Esophagus muscularis mucosa (tissue), 4 donors: Measurements from ENCODE around the gene CEL. TPM values are rescaled to one million over a fixed set of nuclear protein-coding genes. Genes with fewer than 3 reads are reported as not detected.

Experiments used
- DNase-seq: peaks from one replicate; pipeline ENCODE4 v3.0.0-alpha.2; 2017; ENCODE audit errors: extremely low spot score
- H3K27ac ChIP-seq, 4 donors: fragments of 200-600 bp; sonication (generic); replicated peaks in 1 of 4; 1 replicate in 3 of 4; 2 replicates in 1 of 4; pipeline ENCODE4 v1.5.1; 2016 to 2019; ENCODE audit warnings: mild to moderate bottlenecking in 1 of 4
- H3K27me3 ChIP-seq, 4 donors: fragments of 200-600 bp; sonication (generic); one replicate each; pipeline versions ENCODE4 v1.5.1 to v1.6.0; 2016 to 2019
- H3K36me3 ChIP-seq, 4 donors: fragments of 200-600 bp; sonication (generic); one replicate each; pipeline ENCODE4 v1.5.1; 2016 to 2019
- H3K4me1 ChIP-seq, 4 donors: fragments of 200-600 bp; sonication (generic); one replicate each; pipeline ENCODE4 v1.5.1; 2016 to 2019
- H3K4me3 ChIP-seq, 4 donors: fragments of 200-600 bp; sonication (generic); 1 replicate in 2 of 4; 2 replicates in 2 of 4; pipeline ENCODE4 v1.5.1; 2016 to 2019; ENCODE audit warnings: mild to moderate bottlenecking in 4 of 4, moderate library complexity in 1 of 4
- H3K9me3 ChIP-seq, 4 donors: fragments of 200-600 bp; sonication (generic); 1 replicate in 3 of 4; 2 replicates in 1 of 4; pipeline ENCODE4 v1.5.1; 2016 to 2019
- CTCF ChIP-seq, 3 experiments: fragments of 200-600 bp in 2 of 3; fragments of 450-650 bp in 1 of 3; sonication (generic) in 2 of 3; IDR thresholded peaks; one replicate each; pipeline ENCODE4 v1.5.1; 2017 to 2019; ENCODE audit warnings: antibody characterized with exemption in 3 of 3, mild to moderate bottlenecking in 2 of 3, moderate library complexity in 1 of 3
- EP300 ChIP-seq: sonication (generic); formaldehyde crosslinking; IDR thresholded peaks from one replicate; pipeline ENCODE4 v1.6.1; 2017; ENCODE audit warnings: antibody characterized with exemption
- POLR2A ChIP-seq: fragments of 450-650 bp; IDR thresholded peaks from one replicate; pipeline ENCODE4 v1.6.1; 2017; ENCODE audit warnings: antibody characterized with exemption, moderate library complexity, mild to moderate bottlenecking, low read depth
- POLR2AphosphoS5 ChIP-seq, 2 donors: sonication (generic); formaldehyde crosslinking; IDR thresholded peaks; one replicate each; pipeline ENCODE4 v1.6.1; 2017; ENCODE audit warnings: antibody characterized with exemption in 2 of 2
- WGBS: methylation state at CpG from one replicate; pipeline ENCODE4 v1.1.5; 2018; 5-methylcytosine and 5-hydroxymethylcytosine counted together
- intact Hi-C: fragments of 100-400 bp; cut with DNase I; formaldehyde crosslinking; loops from one replicate; pipeline ENCODE4 v1.15.1; 2023
- total RNA-seq, 4 donors: library from RNA; depleted of rRNA; stranded (reverse); fragments of >200 nt; gene quantifications; one replicate each; pipeline versions ENCODE4 v1.1.0 to v1.2.1, GENCODE V29; 2016

Gene CEL
- total RNA-seq, 4 donors from 2014 or later: 0.17 to 0.42 (median 0.21) TPM

GRCh38 chr9:133049043-133049442 lies 12.7 kb upstream of the CEL start:
- no peaks in the 10 kb centered on the region for H3K4me1 ChIP-seq
- TF ChIP-seq POLR2AphosphoS5 (IDR thresholded peaks at IDR 0.05) (no peak), EP300 (no peak), POLR2A (no peak)
- H3K36me3 ChIP-seq: peaks cover 74 to 100% (median 97%) of the 10 kb centered on the region in 4 donors
- no peaks in the 10 kb centered on the region for H3K9me3 ChIP-seq
- H3K4me3 ChIP-seq: no peak overlapping the region
- H3K27ac ChIP-seq: no peak overlapping the region
- intact Hi-C loops: no loop called here
- H3K27me3 ChIP-seq: no peaks in the 10 kb centered on the region
- no peak for DNase-seq
- 88% methylated on average over 13 of the region's 13 CpGs for WGBS

- TF ChIP-seq POLR2A: no peak
- 90% methylated on average over 6 of the region's 6 CpGs for WGBS
- no peak for DNase-seq
- peaks cover 0 to 7% (median 0%) of the 10 kb centered on the region in 4 donors for H3K4me1 ChIP-seq
- H3K36me3 ChIP-seq: peaks cover 75 to 100% (median 97%) of the 10 kb centered on the region in 4 donors
- intact Hi-C loops: no loop called here
- no peaks in the 10 kb centered on the region for H3K9me3 ChIP-seq
- H3K4me3 ChIP-seq: no peak overlapping the region
- no peak overlapping the region for H3K27ac ChIP-seq
- no peaks in the 10 kb centered on the region for H3K27me3 ChIP-seq
Observed at GRCh38 chr9:133050142-133050541, 11.6 kb upstream of the CEL start.

- H3K4me1 ChIP-seq: peaks cover 0 to 12% (median 0%) of the 10 kb centered on the region in 4 donors
- no peak overlapping the region for H3K27ac ChIP-seq
- no peak for TF ChIP-seq EP300
- no peak for TF ChIP-seq POLR2A
- no peak for TF ChIP-seq CTCF (IDR thresholded peaks at IDR 0.05)
- no peak for TF ChIP-seq POLR2AphosphoS5 (IDR thresholded peaks at IDR 0.05)
- whole genome bisulfite sequencing: 94% methylated on average over 8 of the region's 10 CpGs
- H3K36me3 ChIP-seq: peaks cover 74 to 100% (median 97%) of the 10 kb centered on the region in 4 donors
- no peak for DNase-seq
- H3K9me3 ChIP-seq: no peaks in the 10 kb centered on the region
- H3K4me3 ChIP-seq: no peak overlapping the region
- no peaks in the 10 kb centered on the region for H3K27me3 ChIP-seq
- intact Hi-C loops: no loop called here
Observed at GRCh38 chr9:133050781-133051180, 11.0 kb upstream of the CEL start.

- peaks cover 72 to 100% (median 97%) of the 10 kb centered on the region in 4 donors for H3K36me3 ChIP-seq
- TF ChIP-seq EP300 (no peak), POLR2A (no peak), POLR2AphosphoS5 (IDR thresholded peaks at IDR 0.05) (no peak), CTCF (IDR thresholded peaks at IDR 0.05) (no peak)
- H3K27me3 ChIP-seq: no peaks in the 10 kb centered on the region
- H3K27ac ChIP-seq: no peak overlapping the region
- intact Hi-C loops: no loop called here
- H3K4me3 ChIP-seq: no peak overlapping the region
- no peak for DNase-seq
- no peaks in the 10 kb centered on the region for H3K9me3 ChIP-seq
- 96% methylated on average over 18 of the region's 20 CpGs for WGBS
- H3K4me1 ChIP-seq: peaks cover 0 to 12% (median 0%) of the 10 kb centered on the region in 4 donors
Observed at GRCh38 chr9:133051281-133051900, 10.4 kb upstream of the CEL start.

- no peak for TF ChIP-seq POLR2AphosphoS5 (IDR thresholded peaks at IDR 0.05)
- TF ChIP-seq POLR2A: no peak
- TF ChIP-seq CTCF (IDR thresholded peaks at IDR 0.05): no peak
- TF ChIP-seq EP300: no peak
- intact Hi-C loops: no loop called here
- no peaks in the 10 kb centered on the region for H3K9me3 ChIP-seq
- 97% methylated on average over 9 of the region's 9 CpGs for WGBS
- no peak overlapping the region for H3K4me3 ChIP-seq
- peaks cover 0 to 12% (median 0%) of the 10 kb centered on the region in 4 donors for H3K4me1 ChIP-seq
- no peaks in the 10 kb centered on the region for H3K27me3 ChIP-seq
- H3K36me3 ChIP-seq: peaks cover 71 to 100% (median 97%) of the 10 kb centered on the region in 4 donors
- H3K27ac ChIP-seq: no peak overlapping the region
- DNase-seq: no peak
Observed at GRCh38 chr9:133051966-133052539, 9.7 kb upstream of the CEL start.
